HEK293 (cell line): ENCODE data around the gene AGGF1.

Experiments
- BCL11A ChIP-seq: fragments of 450-650 bp; formaldehyde crosslinking; IDR thresholded peaks from 2 replicates; pipeline ENCODE4 v1.5.1; 2016; ENCODE audit warnings: low read depth, missing biosample characterization, missing genetic modification characterization
- BCL11B ChIP-seq: fragments of 450-650 bp; formaldehyde crosslinking; IDR thresholded peaks from 2 replicates; pipeline ENCODE4 v1.5.1; 2016; ENCODE audit warnings: low read depth, missing biosample characterization, missing genetic modification characterization
- GLIS2 ChIP-seq: fragments of 450-650 bp; formaldehyde crosslinking; IDR thresholded peaks from 2 replicates; pipeline ENCODE4 v1.5.1; 2016; ENCODE audit warnings: missing biosample characterization, missing genetic modification characterization
- KLF10 ChIP-seq: fragments of 450-650 bp; IDR thresholded peaks from 2 replicates; pipeline ENCODE4 v1.5.1; 2018; ENCODE audit warnings: missing biosample characterization, mild to moderate bottlenecking, missing genetic modification characterization
- SP7 ChIP-seq: fragments of 450-650 bp; formaldehyde crosslinking; IDR thresholded peaks from 2 replicates; pipeline ENCODE4 v1.5.1; 2016; ENCODE audit warnings: missing biosample characterization, missing genetic modification characterization
- ZBTB17 ChIP-seq: fragments of 450-650 bp; formaldehyde crosslinking; IDR thresholded peaks from 2 replicates; pipeline ENCODE4 v1.5.1; 2016; ENCODE audit warnings: missing biosample characterization, missing genetic modification characterization
- ZBTB20 ChIP-seq: fragments of 450-650 bp; formaldehyde crosslinking; IDR thresholded peaks from 2 replicates; pipeline ENCODE4 v1.5.1; 2016; ENCODE audit warnings: missing biosample characterization, missing genetic modification characterization
- ZBTB8A ChIP-seq: fragments of 450-650 bp; formaldehyde crosslinking; IDR thresholded peaks from 2 replicates; pipeline ENCODE4 v1.5.1; 2016; ENCODE audit warnings: missing biosample characterization, missing genetic modification characterization
- ZNF155 ChIP-seq: fragments of 450-650 bp; formaldehyde crosslinking; IDR thresholded peaks from 2 replicates; pipeline ENCODE4 v1.5.1; 2016; ENCODE audit warnings: missing biosample characterization, missing genetic modification characterization
- ZNF157 ChIP-seq: fragments of 450-650 bp; formaldehyde crosslinking; IDR thresholded peaks from 2 replicates; pipeline ENCODE4 v1.5.1; 2016; ENCODE audit warnings: missing biosample characterization, missing genetic modification characterization
- ZNF16 ChIP-seq: fragments of 450-650 bp; formaldehyde crosslinking; IDR thresholded peaks from 2 replicates; pipeline ENCODE4 v1.5.1; 2016; ENCODE audit warnings: low read depth, missing biosample characterization, missing genetic modification characterization
- ZNF169 ChIP-seq: fragments of 450-650 bp; formaldehyde crosslinking; IDR thresholded peaks from 2 replicates; pipeline ENCODE4 v1.5.1; 2016; ENCODE audit warnings: missing biosample characterization, missing genetic modification characterization
- ZNF184 ChIP-seq: fragments of 450-650 bp; IDR thresholded peaks from 2 replicates; pipeline ENCODE4 v1.5.1; 2018; ENCODE audit warnings: missing biosample characterization, mild to moderate bottlenecking, missing genetic modification characterization
- ZNF221 ChIP-seq: fragments of 450-650 bp; formaldehyde crosslinking; IDR thresholded peaks from 2 replicates; pipeline ENCODE4 v1.5.1; 2017; ENCODE audit warnings: missing biosample characterization, missing genetic modification characterization, borderline replicate concordance
- ZNF302 ChIP-seq: fragments of 450-650 bp; formaldehyde crosslinking; IDR thresholded peaks from 2 replicates; pipeline ENCODE4 v1.5.1; 2016; ENCODE audit warnings: missing biosample characterization, missing genetic modification characterization, low read depth
- ZNF350 ChIP-seq: fragments of 450-650 bp; formaldehyde crosslinking; IDR thresholded peaks from 2 replicates; pipeline ENCODE4 v1.5.0; 2017; ENCODE audit warnings: missing biosample characterization, mild to moderate bottlenecking, missing genetic modification characterization
- ZNF354C ChIP-seq: fragments of 450-650 bp; formaldehyde crosslinking; IDR thresholded peaks from 2 replicates; pipeline ENCODE4 v1.5.1; 2016; ENCODE audit warnings: missing biosample characterization, missing genetic modification characterization, low read depth, borderline replicate concordance
- ZNF404 ChIP-seq: fragments of 450-650 bp; formaldehyde crosslinking; IDR thresholded peaks from 2 replicates; pipeline ENCODE4 v1.5.1; 2017; ENCODE audit warnings: missing biosample characterization, missing genetic modification characterization
- ZNF416 ChIP-seq: fragments of 450-650 bp; formaldehyde crosslinking; IDR thresholded peaks from 2 replicates; pipeline ENCODE4 v1.5.1; 2016; ENCODE audit warnings: missing biosample characterization, missing genetic modification characterization
- ZNF626 ChIP-seq: fragments of 450-650 bp; sonication (Bioruptor Pico); formaldehyde crosslinking; IDR thresholded peaks from 2 replicates; pipeline ENCODE4 v1.5.1; 2018; ENCODE audit warnings: missing biosample characterization, missing genetic modification characterization, inconsistent platforms
- ZNF658 ChIP-seq: fragments of 450-650 bp; formaldehyde crosslinking; IDR thresholded peaks from 2 replicates; pipeline ENCODE4; 2016; ENCODE audit warnings: missing biosample characterization, missing genetic modification characterization
- ZNF768 ChIP-seq: fragments of 450-650 bp; formaldehyde crosslinking; IDR thresholded peaks from 2 replicates; pipeline ENCODE4 v1.5.1; 2018; ENCODE audit warnings: missing biosample characterization, mild to moderate bottlenecking, missing genetic modification characterization
- ZSCAN23 ChIP-seq: fragments of 450-650 bp; formaldehyde crosslinking; IDR thresholded peaks from 2 replicates; pipeline ENCODE4 v1.5.1; 2016; ENCODE audit warnings: missing biosample characterization, missing genetic modification characterization
- TF ChIP-seq, protein P1 (sequence below): fragments of 450-650 bp; formaldehyde crosslinking; IDR thresholded peaks from 2 replicates; pipeline ENCODE4 v1.5.1; 2016; ENCODE audit warnings: missing biosample characterization, missing genetic modification characterization
- TF ChIP-seq, protein P2 (sequence below): fragments of 450-650 bp; formaldehyde crosslinking; IDR thresholded peaks from 2 replicates; pipeline ENCODE4 v1.5.1; 2016; ENCODE audit warnings: missing biosample characterization, missing genetic modification characterization
- TF ChIP-seq, protein P3 (sequence below): fragments of 450-650 bp; formaldehyde crosslinking; IDR thresholded peaks from 2 replicates; pipeline ENCODE4 v1.5.1; 2016; ENCODE audit warnings: missing biosample characterization, missing genetic modification characterization
- TF ChIP-seq, protein P4 (sequence below): sonication (generic); formaldehyde crosslinking; IDR thresholded peaks from 2 replicates; pipeline ENCODE4 v1.8.1; 2022; ENCODE audit warnings: mild to moderate bottlenecking, moderate library complexity, missing genetic modification reagents
- TF ChIP-seq, protein P5 (sequence below): fragments of 450-650 bp; formaldehyde crosslinking; IDR thresholded peaks from 2 replicates; pipeline ENCODE4 v1.5.1; 2016; ENCODE audit warnings: missing biosample characterization, missing genetic modification characterization
- TF ChIP-seq, protein P6 (sequence below): fragments of 450-650 bp; formaldehyde crosslinking; IDR thresholded peaks from 2 replicates; pipeline ENCODE4 v1.5.1; 2016; ENCODE audit warnings: missing biosample characterization, missing genetic modification characterization, low read depth

AGGF1 gene

DNA sequence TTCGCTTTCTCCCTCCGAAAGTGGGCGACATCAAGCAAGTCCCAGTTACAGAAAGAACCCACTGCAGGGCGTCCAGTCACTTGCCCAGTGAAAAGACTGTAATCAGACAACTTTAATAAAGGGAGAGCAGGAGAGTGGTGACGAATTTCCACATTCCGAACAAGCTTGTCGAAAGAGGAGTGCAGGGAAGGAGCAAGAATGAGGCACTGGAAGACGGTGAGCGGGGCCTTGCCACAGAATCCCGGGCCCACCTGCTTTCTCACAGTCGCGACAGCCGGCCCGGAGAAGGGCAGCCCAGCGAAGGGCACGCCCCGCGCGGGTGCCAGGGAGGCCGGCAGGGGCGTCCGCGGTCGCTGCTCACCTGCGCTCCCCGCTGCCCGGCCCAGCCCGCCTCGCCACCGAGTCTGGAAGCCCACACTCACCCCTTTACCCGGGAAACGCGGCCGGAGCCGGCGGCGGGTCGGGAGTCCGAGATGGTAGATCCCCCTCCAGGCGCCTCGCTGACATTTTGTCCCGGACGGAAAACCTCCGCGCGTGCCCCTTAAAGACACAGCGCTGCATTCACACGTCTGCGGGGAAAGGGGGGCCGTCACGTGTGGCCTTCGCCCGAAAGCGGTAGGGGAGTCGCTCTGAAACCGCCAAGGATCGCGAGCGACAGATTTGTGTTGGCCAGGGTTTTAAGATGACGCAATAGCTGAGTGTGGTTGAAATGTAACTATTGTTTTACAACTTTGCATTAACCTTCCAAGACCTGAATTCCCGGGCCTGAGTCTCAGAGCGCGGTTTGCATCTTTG, 56.7 kb downstream of the AGGF1 start, which contains the start of gene ZBED3 (continued):
- TF ChIP-seq ZSCAN23: 0 out of 2 replicates have a peak, but pooled peaks have one; percentile 45
- no peak for TF ChIP-seq ZNF416 (tag by site-specific recombination)
- peak; percentile 81 for TF ChIP-seq GLIS2 (tag by site-specific recombination)
- no peak for TF ChIP-seq ZNF404 (tag by site-specific recombination)
- peak; percentile 33 for TF ChIP-seq SP7 (tag by site-specific recombination)
- TF ChIP-seq ZBTB17 (tag by site-specific recombination): peak; percentile 81
- peak; percentile 24 for TF ChIP-seq KLF10 (tag by site-specific recombination)
- TF ChIP-seq ZBTB8A: peak; percentile 98
- TF ChIP-seq, protein P1, sequence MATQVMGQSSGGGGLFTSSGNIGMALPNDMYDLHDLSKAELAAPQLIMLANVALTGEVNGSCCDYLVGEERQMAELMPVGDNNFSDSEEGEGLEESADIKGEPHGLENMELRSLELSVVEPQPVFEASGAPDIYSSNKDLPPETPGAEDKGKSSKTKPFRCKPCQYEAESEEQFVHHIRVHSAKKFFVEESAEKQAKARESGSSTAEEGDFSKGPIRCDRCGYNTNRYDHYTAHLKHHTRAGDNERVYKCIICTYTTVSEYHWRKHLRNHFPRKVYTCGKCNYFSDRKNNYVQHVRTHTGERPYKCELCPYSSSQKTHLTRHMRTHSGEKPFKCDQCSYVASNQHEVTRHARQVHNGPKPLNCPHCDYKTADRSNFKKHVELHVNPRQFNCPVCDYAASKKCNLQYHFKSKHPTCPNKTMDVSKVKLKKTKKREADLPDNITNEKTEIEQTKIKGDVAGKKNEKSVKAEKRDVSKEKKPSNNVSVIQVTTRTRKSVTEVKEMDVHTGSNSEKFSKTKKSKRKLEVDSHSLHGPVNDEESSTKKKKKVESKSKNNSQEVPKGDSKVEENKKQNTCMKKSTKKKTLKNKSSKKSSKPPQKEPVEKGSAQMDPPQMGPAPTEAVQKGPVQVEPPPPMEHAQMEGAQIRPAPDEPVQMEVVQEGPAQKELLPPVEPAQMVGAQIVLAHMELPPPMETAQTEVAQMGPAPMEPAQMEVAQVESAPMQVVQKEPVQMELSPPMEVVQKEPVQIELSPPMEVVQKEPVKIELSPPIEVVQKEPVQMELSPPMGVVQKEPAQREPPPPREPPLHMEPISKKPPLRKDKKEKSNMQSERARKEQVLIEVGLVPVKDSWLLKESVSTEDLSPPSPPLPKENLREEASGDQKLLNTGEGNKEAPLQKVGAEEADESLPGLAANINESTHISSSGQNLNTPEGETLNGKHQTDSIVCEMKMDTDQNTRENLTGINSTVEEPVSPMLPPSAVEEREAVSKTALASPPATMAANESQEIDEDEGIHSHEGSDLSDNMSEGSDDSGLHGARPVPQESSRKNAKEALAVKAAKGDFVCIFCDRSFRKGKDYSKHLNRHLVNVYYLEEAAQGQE (tag by site-specific recombination): peak; percentile 17; the same call in 1 of the 2 replicates
- TF ChIP-seq ZNF354C: no peak
- TF ChIP-seq ZNF768: no peak
- TF ChIP-seq ZNF658: no peak
- TF ChIP-seq ZNF155: no peak
- TF ChIP-seq, protein P2, sequence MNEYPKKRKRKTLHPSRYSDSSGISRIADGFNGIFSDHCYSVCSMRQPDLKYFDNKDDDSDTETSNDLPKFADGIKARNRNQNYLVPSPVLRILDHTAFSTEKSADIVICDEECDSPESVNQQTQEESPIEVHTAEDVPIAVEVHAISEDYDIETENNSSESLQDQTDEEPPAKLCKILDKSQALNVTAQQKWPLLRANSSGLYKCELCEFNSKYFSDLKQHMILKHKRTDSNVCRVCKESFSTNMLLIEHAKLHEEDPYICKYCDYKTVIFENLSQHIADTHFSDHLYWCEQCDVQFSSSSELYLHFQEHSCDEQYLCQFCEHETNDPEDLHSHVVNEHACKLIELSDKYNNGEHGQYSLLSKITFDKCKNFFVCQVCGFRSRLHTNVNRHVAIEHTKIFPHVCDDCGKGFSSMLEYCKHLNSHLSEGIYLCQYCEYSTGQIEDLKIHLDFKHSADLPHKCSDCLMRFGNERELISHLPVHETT (tag by site-specific recombination): peak; percentile 19; the same call in 1 of the 2 replicates
- TF ChIP-seq BCL11A (tag by site-specific recombination): peak; percentile 39; the same call in 1 of the 2 replicates
- TF ChIP-seq ZNF16 (tag by site-specific recombination): no peak
- no peak for TF ChIP-seq ZNF184 (tag by site-specific recombination)
- TF ChIP-seq, protein P3, sequence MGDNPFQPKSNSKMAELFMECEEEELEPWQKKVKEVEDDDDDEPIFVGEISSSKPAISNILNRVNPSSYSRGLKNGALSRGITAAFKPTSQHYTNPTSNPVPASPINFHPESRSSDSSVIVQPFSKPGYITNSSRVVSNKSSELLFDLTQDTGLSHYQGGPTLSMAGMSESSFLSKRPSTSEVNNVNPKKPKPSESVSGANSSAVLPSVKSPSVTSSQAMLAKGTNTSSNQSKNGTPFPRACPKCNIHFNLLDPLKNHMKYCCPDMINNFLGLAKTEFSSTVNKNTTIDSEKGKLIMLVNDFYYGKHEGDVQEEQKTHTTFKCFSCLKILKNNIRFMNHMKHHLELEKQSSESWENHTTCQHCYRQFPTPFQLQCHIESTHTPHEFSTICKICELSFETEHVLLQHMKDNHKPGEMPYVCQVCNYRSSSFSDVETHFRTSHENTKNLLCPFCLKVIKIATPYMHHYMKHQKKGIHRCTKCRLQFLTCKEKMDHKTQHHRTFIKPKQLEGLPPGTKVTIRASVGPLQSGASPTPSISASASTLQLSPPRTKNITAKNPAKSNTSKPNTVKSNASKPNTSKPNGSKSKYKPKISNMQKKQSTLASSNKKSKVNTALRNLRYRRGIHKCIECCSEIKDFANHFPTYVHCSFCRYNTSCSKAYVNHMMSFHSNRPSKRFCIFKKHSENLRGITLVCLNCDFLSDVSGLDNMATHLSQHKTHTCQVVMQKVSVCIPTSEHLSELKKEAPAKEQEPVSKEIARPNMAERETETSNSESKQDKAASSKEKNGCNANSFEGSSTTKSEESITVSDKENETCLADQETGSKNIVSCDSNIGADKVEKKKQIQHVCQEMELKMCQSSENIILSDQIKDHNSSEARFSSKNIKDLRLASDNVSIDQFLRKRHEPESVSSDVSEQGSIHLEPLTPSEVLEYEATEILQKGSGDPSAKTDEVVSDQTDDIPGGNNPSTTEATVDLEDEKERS (tag by site-specific recombination): no peak
- TF ChIP-seq BCL11B (tag by site-specific recombination): no peak
- TF ChIP-seq, protein P4, sequence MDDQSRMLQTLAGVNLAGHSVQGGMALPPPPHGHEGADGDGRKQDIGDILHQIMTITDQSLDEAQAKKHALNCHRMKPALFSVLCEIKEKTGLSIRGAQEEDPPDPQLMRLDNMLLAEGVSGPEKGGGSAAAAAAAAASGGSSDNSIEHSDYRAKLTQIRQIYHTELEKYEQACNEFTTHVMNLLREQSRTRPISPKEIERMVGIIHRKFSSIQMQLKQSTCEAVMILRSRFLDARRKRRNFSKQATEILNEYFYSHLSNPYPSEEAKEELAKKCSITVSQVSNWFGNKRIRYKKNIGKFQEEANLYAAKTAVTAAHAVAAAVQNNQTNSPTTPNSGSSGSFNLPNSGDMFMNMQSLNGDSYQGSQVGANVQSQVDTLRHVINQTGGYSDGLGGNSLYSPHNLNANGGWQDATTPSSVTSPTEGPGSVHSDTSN (CRISPR knock-in tag): peak; percentile 28; the same call in 1 of the 2 replicates
- TF ChIP-seq ZNF157 (tag by site-specific recombination): no peak
- TF ChIP-seq, protein P5, sequence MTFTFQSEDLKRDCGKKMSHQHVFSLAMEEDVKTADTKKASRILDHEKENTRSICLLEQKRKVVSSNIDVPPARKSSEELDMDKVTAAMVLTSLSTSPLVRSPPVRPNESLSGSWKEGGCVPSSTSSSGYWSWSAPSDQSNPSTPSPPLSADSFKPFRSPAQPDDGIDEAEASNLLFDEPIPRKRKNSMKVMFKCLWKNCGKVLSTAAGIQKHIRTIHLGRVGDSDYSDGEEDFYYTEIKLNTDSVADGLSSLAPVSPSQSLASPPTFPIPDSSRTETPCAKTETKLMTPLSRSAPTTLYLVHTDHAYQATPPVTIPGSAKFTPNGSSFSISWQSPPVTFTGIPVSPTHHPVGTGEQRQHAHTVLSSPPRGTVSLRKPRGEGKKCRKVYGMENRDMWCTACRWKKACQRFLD (tag by site-specific recombination): no peak
- no peak for TF ChIP-seq ZNF626 (tag by site-specific recombination)
- TF ChIP-seq ZNF302 (tag by site-specific recombination): no peak
- no peak for TF ChIP-seq ZNF221 (tag by site-specific recombination)
- TF ChIP-seq, protein P6, sequence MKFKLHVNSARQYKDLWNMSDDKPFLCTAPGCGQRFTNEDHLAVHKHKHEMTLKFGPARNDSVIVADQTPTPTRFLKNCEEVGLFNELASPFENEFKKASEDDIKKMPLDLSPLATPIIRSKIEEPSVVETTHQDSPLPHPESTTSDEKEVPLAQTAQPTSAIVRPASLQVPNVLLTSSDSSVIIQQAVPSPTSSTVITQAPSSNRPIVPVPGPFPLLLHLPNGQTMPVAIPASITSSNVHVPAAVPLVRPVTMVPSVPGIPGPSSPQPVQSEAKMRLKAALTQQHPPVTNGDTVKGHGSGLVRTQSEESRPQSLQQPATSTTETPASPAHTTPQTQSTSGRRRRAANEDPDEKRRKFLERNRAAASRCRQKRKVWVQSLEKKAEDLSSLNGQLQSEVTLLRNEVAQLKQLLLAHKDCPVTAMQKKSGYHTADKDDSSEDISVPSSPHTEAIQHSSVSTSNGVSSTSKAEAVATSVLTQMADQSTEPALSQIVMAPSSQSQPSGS (tag by site-specific recombination): peak; percentile 95
- peak; percentile 90 for TF ChIP-seq ZBTB20
- no peak for TF ChIP-seq ZNF350
- no peak for TF ChIP-seq ZNF169
